WTC11 (cell line): ENCODE results near the gene YES1. TPM values are rescaled to one million over a fixed set of nuclear protein-coding genes. Genes with fewer than 3 reads are reported as not detected.

Experiments
- ATF1 ChIP-seq: sonication (generic); formaldehyde crosslinking; IDR thresholded peaks from 2 replicates; pipeline ENCODE4 v1.8.1; 2023; ENCODE audit warnings: mild to moderate bottlenecking, moderate library complexity, missing genetic modification reagents
- ATF2 ChIP-seq: sonication (generic); formaldehyde crosslinking; IDR thresholded peaks from 2 replicates; pipeline ENCODE4 v1.8.1; 2022; ENCODE audit warnings: low read depth, missing genetic modification reagents, borderline replicate concordance
- E2F1 ChIP-seq: sonication (generic); formaldehyde crosslinking; IDR thresholded peaks from 2 replicates; pipeline ENCODE4 v1.8.0; 2022; ENCODE audit warnings: mild to moderate bottlenecking, missing genetic modification reagents
- GABPB1 ChIP-seq: sonication (generic); formaldehyde crosslinking; IDR thresholded peaks from 2 replicates; pipeline ENCODE4 v1.8.1; 2023; ENCODE audit warnings: mild to moderate bottlenecking, missing genetic modification reagents
- MAX ChIP-seq: sonication (generic); formaldehyde crosslinking; IDR thresholded peaks from 2 replicates; pipeline ENCODE4 v1.8.0; 2022; ENCODE audit warnings: mild to moderate bottlenecking, missing genetic modification reagents
- MYBL2 ChIP-seq: sonication (generic); formaldehyde crosslinking; IDR thresholded peaks from 2 replicates; pipeline ENCODE4 v1.8.1; 2023; ENCODE audit warnings: mild to moderate bottlenecking, moderate library complexity, missing genetic modification reagents
- NFYB ChIP-seq: sonication (generic); formaldehyde crosslinking; conservative IDR thresholded peaks from 2 replicates; pipeline ENCODE4 v1.8.0; 2022; ENCODE audit warnings: low read depth, missing genetic modification reagents
- NR2C2 ChIP-seq: sonication (generic); formaldehyde crosslinking; IDR thresholded peaks from 2 replicates; pipeline ENCODE4 v1.8.0; 2022; ENCODE audit warnings: mild to moderate bottlenecking, missing genetic modification reagents
- PRDM15 ChIP-seq: sonication (generic); formaldehyde crosslinking; IDR thresholded peaks from 2 replicates; pipeline ENCODE4 v1.8.0; 2022; ENCODE audit warnings: missing genetic modification reagents
- PREB ChIP-seq: sonication (generic); formaldehyde crosslinking; IDR thresholded peaks from 2 replicates; pipeline ENCODE4 v1.8.1; 2022; ENCODE audit warnings: mild to moderate bottlenecking, missing genetic modification reagents, moderate library complexity, borderline replicate concordance
- RELA ChIP-seq: sonication (generic); formaldehyde crosslinking; IDR thresholded peaks from 2 replicates; pipeline ENCODE4 v1.8.1; 2022; ENCODE audit warnings: missing genetic modification reagents, mild to moderate bottlenecking, borderline replicate concordance
- TEAD4 ChIP-seq: sonication (generic); formaldehyde crosslinking; IDR thresholded peaks from 2 replicates; pipeline ENCODE4 v1.8.0; 2022; ENCODE audit warnings: mild to moderate bottlenecking, missing genetic modification reagents
- USF2 ChIP-seq: sonication (generic); formaldehyde crosslinking; IDR thresholded peaks from 2 replicates; pipeline ENCODE4 v1.8.1; 2023; ENCODE audit warnings: mild to moderate bottlenecking, missing genetic modification reagents, moderate library complexity
- ZNF423 ChIP-seq: fragments of 250-450 bp; sonication (Bioruptor Pico); IDR thresholded peaks from 2 replicates; pipeline ENCODE4 v2.1.2; 2022; ENCODE audit warnings: mild to moderate bottlenecking, moderate library complexity
- ZNF425 ChIP-seq: fragments of 250-450 bp; sonication (Bioruptor Pico); conservative IDR thresholded peaks from 2 replicates; pipeline ENCODE4 v1.9.0; 2021; ENCODE audit warnings: mild to moderate bottlenecking
- total RNA-seq: library from RNA; stranded (reverse); gene quantifications from 3 replicates; pipeline ENCODE4 v1.2.3, GENCODE V29; 2021

Gene YES1
- total RNA-seq, 1 experiment from 2014 or later, result 113 TPM

- TF ChIP-seq PREB (CRISPR knock-in tag), result no peak
- no peak for TF ChIP-seq USF2 (CRISPR knock-in tag)
- no peak for TF ChIP-seq MYBL2 (CRISPR knock-in tag)
- TF ChIP-seq E2F1 (CRISPR knock-in tag), result no peak
- no peak for TF ChIP-seq ZNF425 (CRISPR knock-in tag)
- TF ChIP-seq GABPB1, result no peak
- no peak for TF ChIP-seq PRDM15 (CRISPR knock-in tag)
- no peak for TF ChIP-seq NR2C2 (CRISPR knock-in tag)
- TF ChIP-seq MAX (CRISPR knock-in tag), result no peak
- TF ChIP-seq ZNF423, result no peak
- no peak for TF ChIP-seq TEAD4 (CRISPR knock-in tag)
- no peak for TF ChIP-seq NFYB (CRISPR knock-in tag)
- TF ChIP-seq ATF2 (CRISPR knock-in tag), result no peak
- TF ChIP-seq ATF1 (CRISPR knock-in tag), result no peak
- no peak for TF ChIP-seq RELA (CRISPR knock-in tag)
- TF ChIP-seq, all 79 proteins: peak for 0
These were observed 25.9 kb upstream of the YES1 start (continued) for GRCh38 chr18:837922-838321.
